ENCODE results near the gene AOC1.

AOC1 gene

GRCh38 chr7:150835019-150835418 lies 17.3 kb upstream of the AOC1 start:
- ATAC-seq, result no peak

GRCh38 chr7:150835702-150836280 lies 16.5 kb upstream of the AOC1 start:
- no peak for ATAC-seq

GRCh38 chr7:150838965-150839650 lies 13.2 kb upstream of the AOC1 start:
- ATAC-seq, result no peak

- no peak for ATAC-seq
Observed at GRCh38 chr7:150842018-150842417, 10.3 kb upstream of the AOC1 start.

GRCh38 chr7:150842716-150843115 lies 9.6 kb upstream of the AOC1 start:
- ATAC-seq, result no peak

- no peak for ATAC-seq
Observed at GRCh38 chr7:150845421-150845861, 6.9 kb upstream of the AOC1 start.

GRCh38 chr7:150846291-150847115 lies 5.8 kb upstream of the AOC1 start:
- no peak for ATAC-seq

- ATAC-seq, result no peak
Observed at GRCh38 chr7:150847536-150847935, 4.8 kb upstream of the AOC1 start.

- ATAC-seq, result no peak
Observed at GRCh38 chr7:150848111-150848510, 4.2 kb upstream of the AOC1 start.

- ATAC-seq, result no peak
Observed at GRCh38 chr7:150848561-150849115, 3.7 kb upstream of the AOC1 start.

- ATAC-seq, result no peak
Observed at GRCh38 chr7:150849204-150849775, 3.0 kb upstream of the AOC1 start.

- ATAC-seq, result no peak
Observed at GRCh38 chr7:150850273-150850672, 2.0 kb upstream of the AOC1 start.

GRCh38 chr7:150851492-150852370 lies 586 bp upstream of the AOC1 start:
- no peak for ATAC-seq

- no peak for ATAC-seq
Observed at GRCh38 chr7:150854066-150855000, 2.0 kb downstream of the AOC1 start.

GRCh38 chr7:150855046-150855445 lies 2.7 kb downstream of the AOC1 start:
- ATAC-seq, result no peak

- no peak for ATAC-seq
Observed at GRCh38 chr7:150855476-150856302, 3.4 kb downstream of the AOC1 start.

- ATAC-seq, result no peak
Observed at GRCh38 chr7:150856303-150857275, 4.3 kb downstream of the AOC1 start.

- no peak for ATAC-seq
Observed at GRCh38 chr7:150857276-150858055, 5.1 kb downstream of the AOC1 start.
